ENCODE results near the gene HRC. TPM values are rescaled to one million over a fixed set of nuclear protein-coding genes. Genes with fewer than 3 reads are reported as not detected.

HRC gene
- not detected for total RNA-seq

GRCh38 chr19:49155005-49155819 lies at the start of gene HRC:
TSS of gene HRC (minus strand) at chr19:49155396. CDS start at chr19:49155237, 159 bp downstream.

GRCh38 chr19:49157445-49158224 lies 2.4 kb upstream of the HRC start, which contains the start of gene TRPM4:
TSS of gene TRPM4 (plus strand) at chr19:49157792. CDS start at chr19:49157867, 75 bp downstream.

GRCh38 chr19:49119411-49120324 lies 35.5 kb downstream of the HRC start, which contains the start of gene PPFIA3:
TSS of gene PPFIA3 (plus strand) at chr19:49119544. CDS start at chr19:49127874, 8,330 bp downstream.

GRCh38 chr19:49118565-49119410 lies 36.4 kb downstream of the HRC start, which contains the start of gene C19orf73:
TSS of gene C19orf73 (minus strand) at chr19:49119143. CDS start at chr19:49119022, 121 bp downstream.

GRCh38 chr19:49113762-49114629 lies 41.2 kb downstream of the HRC start, which contains the start of gene LIN7B:
TSS of gene LIN7B (plus strand) at chr19:49114370. CDS start at chr19:49114405, 35 bp downstream.

Other genes with a start within 250 kb of the HRC start
- 1 to 10 TPM in 1 of 2 donors, under 1 TPM in 1; 0.33 to 1.0 TPM for gene DHDH, start 221.7 kb downstream of the HRC start, total RNA-seq
- 10 to 100 TPM; 53.3 to 59.9 TPM for gene BAX, start 200.5 kb downstream of the HRC start, total RNA-seq
- 1,000 to 10,000 TPM; 2,131 to 3,816 TPM for gene FTL, start 190.1 kb downstream of the HRC start, total RNA-seq
- gene GYS1, start 162.1 kb downstream of the HRC start, total RNA-seq = 10 to 100 TPM; 56.4 to 70.3 TPM
- gene RUVBL2, start 161.5 kb downstream of the HRC start, total RNA-seq = 100 to 1,000 TPM; 182 to 358 TPM
- under 1 TPM in 1 of 2 donors, not detected in 1; 0.69 TPM for gene LHB, start 138.3 kb downstream of the HRC start, total RNA-seq
- not detected for gene CGB3, start 131.1 kb downstream of the HRC start, total RNA-seq
- gene CGB2, start 123.5 kb downstream of the HRC start, total RNA-seq = not detected
- not detected for gene CGB1, start 118.5 kb downstream of the HRC start, total RNA-seq
- gene CGB5, start 111.5 kb downstream of the HRC start, total RNA-seq = not detected
- gene CGB8, start 106.3 kb downstream of the HRC start, total RNA-seq = not detected
- under 1 TPM; 0.33 to 0.34 TPM for gene CGB7, start 97.6 kb downstream of the HRC start, total RNA-seq
- gene NTF4, start 90.6 kb downstream of the HRC start, total RNA-seq = not detected
- not detected for gene KCNA7, start 82.7 kb downstream of the HRC start, total RNA-seq
- 100 to 1,000 TPM; 132 to 144 TPM for gene SNRNP70, start 69.9 kb downstream of the HRC start, total RNA-seq
- gene LIN7B, start 41.0 kb downstream of the HRC start, total RNA-seq = 1 to 10 TPM; 5.9 to 7.0 TPM
- 1 to 10 TPM in 1 of 2 donors, under 1 TPM in 1; 0.67 to 1.0 TPM for gene C19orf73, start 36.3 kb downstream of the HRC start, total RNA-seq
- 1 to 10 TPM; 7.3 to 9.6 TPM for gene PPFIA3, start 35.9 kb downstream of the HRC start, total RNA-seq
- gene TRPM4, start 2.4 kb upstream of the HRC start, total RNA-seq = 10 to 100 TPM; 18.6 to 23.0 TPM
- gene SLC6A16, start 169.8 kb upstream of the HRC start, total RNA-seq = under 1 TPM; under 0.01 to 0.69 TPM
- gene CD37, start 180.0 kb upstream of the HRC start, total RNA-seq = not detected
- 10 to 100 TPM; 29.6 to 30.3 TPM for gene TEAD2, start 207.0 kb upstream of the HRC start, total RNA-seq
- gene DKKL1, start 208.5 kb upstream of the HRC start, total RNA-seq = not detected
- not detected for gene KASH5, start 232.9 kb upstream of the HRC start, total RNA-seq